DOHH2 (cell line): ENCODE results near the gene RTTN.

Source experiments
- H3F3A ChIP-seq: fragments of 200-600 bp; sonication (generic), shearing (Covaris generic); 2 replicates; pipeline ENCODE4 v1.6.0; 2016; ENCODE audit warnings: antibody characterized with exemption, mild to moderate bottlenecking; ENCODE audit not compliant: control insufficient read depth, insufficient read depth
- H3K27ac ChIP-seq: fragments of 200-600 bp; sonication (generic); 2 replicates; pipeline ENCODE4 v1.5.1; 2014; ENCODE audit warnings: low read depth, mild to moderate bottlenecking, low read length, moderate library complexity
- H3K27me3 ChIP-seq: fragments of 200-600 bp; sonication (generic); 2 replicates; pipeline ENCODE4 v1.6.1; 2014; ENCODE audit warnings: mild to moderate bottlenecking, low read length, mixed read lengths; ENCODE audit not compliant: control insufficient read depth
- H3K36me3 ChIP-seq: fragments of 200-600 bp; sonication (generic); 2 replicates; pipeline ENCODE4 v1.6.1; 2014; ENCODE audit warnings: mild to moderate bottlenecking, low read length, moderate library complexity, mixed read lengths; ENCODE audit not compliant: control insufficient read depth
- H3K4me1 ChIP-seq: fragments of 200-600 bp; sonication (generic); 2 replicates; pipeline ENCODE4 v1.6.1; 2014; ENCODE audit warnings: mild to moderate bottlenecking, low read length, mixed read lengths; ENCODE audit not compliant: control insufficient read depth
- H3K4me2 ChIP-seq: fragments of 200-600 bp; sonication (generic); 2 replicates; pipeline ENCODE4 v1.6.0; 2014; ENCODE audit warnings: mild to moderate bottlenecking, low read length, moderate library complexity
- H3K4me3 ChIP-seq: fragments of 200-600 bp; sonication (generic); 2 replicates; pipeline ENCODE4 v1.5.1; 2014; ENCODE audit warnings: mild to moderate bottlenecking, low read length, mixed read lengths
- H3K79me2 ChIP-seq: fragments of 200-600 bp; sonication (generic); 2 replicates; pipeline ENCODE4 v1.6.1; 2014; ENCODE audit warnings: mild to moderate bottlenecking, low read length, mixed read lengths; ENCODE audit not compliant: control insufficient read depth
- H3K9me2 ChIP-seq: fragments of 200-600 bp; sonication (generic); replicated peaks from 2 replicates; pipeline ENCODE4 v1.6.1; 2014; ENCODE audit warnings: mild to moderate bottlenecking, low read length, mixed read lengths; ENCODE audit not compliant: control insufficient read depth
- H3K9me3 ChIP-seq: fragments of 200-600 bp; sonication (generic); 2 replicates; pipeline ENCODE4 v1.6.1; 2014; ENCODE audit warnings: antibody characterized with exemption, low read length, mixed read lengths; ENCODE audit not compliant: control insufficient read depth, insufficient read depth
- H4K20me1 ChIP-seq: fragments of 200-600 bp; sonication (generic); 2 replicates; pipeline ENCODE4 v1.6.0; 2014; ENCODE audit warnings: low read depth, mild to moderate bottlenecking, antibody characterized with exemption, low read length, moderate library complexity; ENCODE audit not compliant: control insufficient read depth, insufficient read depth
- EZH2phosphoT487 ChIP-seq: fragments of 200-600 bp; sonication (generic); IDR thresholded peaks from 2 replicates; pipeline ENCODE4 v1.6.1; 2017; ENCODE audit warnings: borderline replicate concordance, mild to moderate bottlenecking, antibody characterized with exemption, low read length, moderate library complexity, mixed read lengths
- TF ChIP-seq, protein P1 (sequence below): fragments of 200-600 bp; sonication (generic); IDR thresholded peaks from one replicate; pipeline ENCODE4 v1.5.1; 2014; ENCODE audit warnings: antibody characterized with exemption, mild to moderate bottlenecking, low read depth, low read length; ENCODE audit not compliant: poor library complexity, severe bottlenecking

Gene RTTN

DNA sequence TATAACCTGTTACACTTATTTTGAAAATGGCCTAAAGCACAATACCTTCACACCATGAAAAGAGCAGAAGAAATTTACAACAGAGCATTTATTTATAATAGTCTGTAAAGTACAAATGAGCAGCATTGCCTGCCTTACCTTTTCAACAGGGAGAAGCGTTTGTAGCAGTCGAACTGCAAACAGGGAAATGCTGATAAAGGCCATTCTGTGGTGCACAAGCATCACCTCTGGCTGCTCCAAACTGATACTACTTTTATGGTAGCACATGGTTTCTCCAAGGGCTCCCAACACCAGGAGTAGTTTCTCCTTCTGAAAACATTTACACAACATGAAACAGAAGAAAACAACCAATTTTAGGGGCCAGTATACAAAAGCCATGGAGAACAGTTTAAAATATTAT lies 28.9 kb downstream of the RTTN start:
- TF ChIP-seq, protein P1, sequence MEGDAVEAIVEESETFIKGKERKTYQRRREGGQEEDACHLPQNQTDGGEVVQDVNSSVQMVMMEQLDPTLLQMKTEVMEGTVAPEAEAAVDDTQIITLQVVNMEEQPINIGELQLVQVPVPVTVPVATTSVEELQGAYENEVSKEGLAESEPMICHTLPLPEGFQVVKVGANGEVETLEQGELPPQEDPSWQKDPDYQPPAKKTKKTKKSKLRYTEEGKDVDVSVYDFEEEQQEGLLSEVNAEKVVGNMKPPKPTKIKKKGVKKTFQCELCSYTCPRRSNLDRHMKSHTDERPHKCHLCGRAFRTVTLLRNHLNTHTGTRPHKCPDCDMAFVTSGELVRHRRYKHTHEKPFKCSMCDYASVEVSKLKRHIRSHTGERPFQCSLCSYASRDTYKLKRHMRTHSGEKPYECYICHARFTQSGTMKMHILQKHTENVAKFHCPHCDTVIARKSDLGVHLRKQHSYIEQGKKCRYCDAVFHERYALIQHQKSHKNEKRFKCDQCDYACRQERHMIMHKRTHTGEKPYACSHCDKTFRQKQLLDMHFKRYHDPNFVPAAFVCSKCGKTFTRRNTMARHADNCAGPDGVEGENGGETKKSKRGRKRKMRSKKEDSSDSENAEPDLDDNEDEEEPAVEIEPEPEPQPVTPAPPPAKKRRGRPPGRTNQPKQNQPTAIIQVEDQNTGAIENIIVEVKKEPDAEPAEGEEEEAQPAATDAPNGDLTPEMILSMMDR = no peak
- no peak for TF ChIP-seq EZH2phosphoT487
- Histone ChIP-seq H3K9me2 (no peaks in the 10 kb centered on the region), H3K9me3 (no peaks in the 10 kb centered on the region), H3F3A (no peaks in the 10 kb centered on the region), H4K20me1 (no peaks in the 10 kb centered on the region), H3K4me2 (no peak overlapping the region), H3K27ac (no peak overlapping the region), H3K79me2 (no peaks in the 10 kb centered on the region), H3K4me1 (no peaks in the 10 kb centered on the region), H3K27me3 (no peaks in the 10 kb centered on the region), H3K4me3 (no peak overlapping the region), H3K36me3 (peaks cover 36% of the 10 kb centered on the region)

GRCh38 chr18:70175216-70175615 lies 30.3 kb downstream of the RTTN start:
- Histone ChIP-seq H3K27me3 (no peaks in the 10 kb centered on the region), H4K20me1 (no peaks in the 10 kb centered on the region), H3K4me1 (no peaks in the 10 kb centered on the region), H3F3A (no peaks in the 10 kb centered on the region), H3K27ac (no peak overlapping the region), H3K4me3 (no peak overlapping the region), H3K9me2 (no peaks in the 10 kb centered on the region), H3K79me2 (no peaks in the 10 kb centered on the region), H3K36me3 (peaks cover 36% of the 10 kb centered on the region), H3K4me2 (no peak overlapping the region), H3K9me3 (no peaks in the 10 kb centered on the region)
- TF ChIP-seq, protein P1 = no peak
- TF ChIP-seq EZH2phosphoT487 = no peak

DNA sequence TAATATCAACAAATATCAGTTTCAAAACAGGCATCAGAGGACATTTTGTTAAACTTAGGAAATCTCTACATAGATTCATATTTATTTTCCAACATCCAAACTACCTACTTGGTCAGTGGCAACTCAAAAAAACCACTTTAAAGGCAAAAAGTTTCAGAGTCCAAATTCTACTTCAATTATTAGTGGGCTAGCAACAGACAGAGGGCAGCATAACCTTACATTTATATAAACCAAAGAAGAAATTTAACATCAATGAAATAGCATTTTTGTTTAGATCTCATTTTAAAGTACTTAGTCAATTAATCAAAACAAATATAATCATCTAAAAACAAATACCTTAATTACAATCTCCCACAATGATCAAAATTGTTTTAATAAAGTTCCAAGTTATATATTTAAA lies 33.3 kb downstream of the RTTN start:
- no peaks in the 10 kb centered on the region for H4K20me1 ChIP-seq
- H3K79me2 ChIP-seq = no peaks in the 10 kb centered on the region
- no peak overlapping the region for H3K27ac ChIP-seq
- no peak overlapping the region for H3K4me3 ChIP-seq
- no peaks in the 10 kb centered on the region for H3F3A ChIP-seq
- TF ChIP-seq EZH2phosphoT487 = no peak
- TF ChIP-seq, protein P1 = peak; percentile 15
- H3K27me3 ChIP-seq = no peaks in the 10 kb centered on the region
- H3K36me3 ChIP-seq = peaks cover 27% of the 10 kb centered on the region
- H3K4me1 ChIP-seq = no peaks in the 10 kb centered on the region
- H3K4me2 ChIP-seq = no peak overlapping the region
- H3K9me2 ChIP-seq = no peaks in the 10 kb centered on the region
- no peaks in the 10 kb centered on the region for H3K9me3 ChIP-seq

DNA sequence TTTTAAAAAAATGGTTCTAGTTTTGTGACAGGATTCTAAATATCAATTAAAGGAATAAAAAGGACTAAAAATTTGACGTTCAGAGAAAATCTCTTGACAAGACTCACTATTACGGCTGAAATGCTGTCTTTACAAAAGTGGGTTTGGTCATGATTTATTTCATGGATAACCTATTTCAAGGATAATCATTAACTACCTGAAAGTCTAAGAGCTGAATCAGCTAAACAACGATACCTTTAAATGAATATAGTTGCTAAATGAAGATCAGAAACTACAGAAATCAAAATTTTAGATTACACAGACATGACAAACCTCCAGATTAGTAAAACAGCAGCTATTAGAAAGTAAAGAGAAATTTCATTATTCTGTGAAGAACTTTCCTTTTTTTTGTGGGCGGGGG lies 35.7 kb downstream of the RTTN start:
- Histone ChIP-seq H4K20me1 (no peaks in the 10 kb centered on the region), H3K9me3 (no peaks in the 10 kb centered on the region), H3F3A (no peaks in the 10 kb centered on the region; the same call in 1 of the 2 replicates), H3K79me2 (no peaks in the 10 kb centered on the region), H3K4me2 (no peak overlapping the region), H3K4me1 (no peaks in the 10 kb centered on the region), H3K27me3 (no peaks in the 10 kb centered on the region), H3K27ac (no peak overlapping the region), H3K9me2 (no peaks in the 10 kb centered on the region), H3K4me3 (no peak overlapping the region), H3K36me3 (peaks cover 25% of the 10 kb centered on the region)
- no peak for TF ChIP-seq EZH2phosphoT487
- TF ChIP-seq, protein P1 = no peak
